Left lung (tissue), 10 donors: ENCODE results near the gene PRKCE. TPM values are rescaled to one million over a fixed set of nuclear protein-coding genes. Genes with fewer than 3 reads are reported as not detected.

ENCODE experiments used
- ATAC-seq: fragments of 200-7000 bp; cut with Tn5 transposase; one replicate; pipeline ENCODE4 v1.9.1; 2020; ENCODE audit warnings: moderate library complexity
- DNase-seq, 4 donors: peaks; one replicate each; pipeline ENCODE4 v3.0.0-alpha.2; 2013 to 2020
- H3K27ac ChIP-seq, 2 donors: fragments of 200-600 bp; sonication (generic) in 1 of 2; one replicate each; pipeline versions ENCODE4 v1.5.0 to v1.8.0; 2020 to 2021
- H3K27me3 ChIP-seq, 2 donors: fragments of 200-600 bp; sonication (generic) in 1 of 2; one replicate each; pipeline versions ENCODE4 v1.5.0 to v1.8.0; 2020 to 2021
- H3K36me3 ChIP-seq, 2 donors: fragments of 200-600 bp; sonication (generic) in 1 of 2; one replicate each; pipeline versions ENCODE4 v1.5.0 to v1.8.0; 2020 to 2021
- H3K4me1 ChIP-seq, 2 donors: fragments of 200-600 bp; one replicate each; pipeline ENCODE4 v1.8.0; 2021
- H3K4me3 ChIP-seq, 2 donors: fragments of 200-600 bp; sonication (generic) in 1 of 2; one replicate each; pipeline versions ENCODE4 v1.5.0 to v1.8.0; 2020 to 2021; ENCODE audit warnings: mild to moderate bottlenecking in 1 of 2
- H3K9me3 ChIP-seq, 2 donors: fragments of 200-600 bp; sonication (generic) in 1 of 2; one replicate each; pipeline versions ENCODE4 v1.5.0 to v1.8.0; 2020 to 2021
- intact Hi-C, 2 donors: fragments of 100-400 bp; cut with DNase I; formaldehyde crosslinking; loops; one replicate each; pipeline versions ENCODE4 v1.11.2 to v1.14.2; 2022
- polyA plus RNA-seq, 6 donors: library from polyadenylated mRNA; unstranded; fragments of 120-200 nt; gene quantifications; one replicate each; pipeline ENCODE4 v1.2.1, GENCODE V29; 2013; ENCODE audit not compliant: insufficient read length in 6 of 6
- total RNA-seq, 2 donors: library from RNA; stranded (reverse); fragmentation: NEBNext Ultra II Directional; extraction: Animal tissue kit (Norgen Biotek cat#: 25700); gene quantifications; one replicate each; pipeline ENCODE4 v1.2.1, GENCODE V29; 2021
- TF ChIP-seq, protein P1 (sequence below), 2 donors: fragments of 200-600 bp; sonication (generic) in 1 of 2; IDR thresholded peaks; one replicate each; pipeline versions ENCODE4 v1.5.0 to v1.8.0; 2021; ENCODE audit warnings: antibody characterized with exemption in 2 of 2
- donor health status: DM: no; HTN: yes; CAD: no.
- donor health status: DM: no; HTN: no; CAD: no.

PRKCE gene
- total and polyA plus RNA-seq, 8 donors = 12.0 to 56.9 (median 14.7) TPM

DNA sequence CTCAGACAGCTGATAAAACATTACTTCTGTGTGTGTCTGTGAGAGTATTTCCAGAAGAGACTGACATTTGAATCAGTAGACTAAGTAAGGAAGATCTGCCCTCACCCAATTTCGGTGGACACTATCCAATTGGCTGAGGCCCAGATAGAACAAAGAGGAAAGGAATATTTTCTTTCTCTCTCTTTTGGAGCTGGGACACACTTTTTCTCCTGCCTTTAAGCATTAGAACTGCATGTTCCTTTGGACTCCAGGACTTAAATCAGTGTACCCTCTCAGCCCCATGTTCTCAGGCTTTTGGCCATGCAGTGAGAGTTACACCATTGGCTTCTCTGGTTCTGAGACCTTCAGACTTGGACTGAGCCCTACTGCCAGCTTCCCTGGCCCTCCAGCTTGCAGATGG lies 37.1 kb upstream of the PRKCE start:
- H3K4me3 ChIP-seq = no peak overlapping the region
- TF ChIP-seq, protein P1, sequence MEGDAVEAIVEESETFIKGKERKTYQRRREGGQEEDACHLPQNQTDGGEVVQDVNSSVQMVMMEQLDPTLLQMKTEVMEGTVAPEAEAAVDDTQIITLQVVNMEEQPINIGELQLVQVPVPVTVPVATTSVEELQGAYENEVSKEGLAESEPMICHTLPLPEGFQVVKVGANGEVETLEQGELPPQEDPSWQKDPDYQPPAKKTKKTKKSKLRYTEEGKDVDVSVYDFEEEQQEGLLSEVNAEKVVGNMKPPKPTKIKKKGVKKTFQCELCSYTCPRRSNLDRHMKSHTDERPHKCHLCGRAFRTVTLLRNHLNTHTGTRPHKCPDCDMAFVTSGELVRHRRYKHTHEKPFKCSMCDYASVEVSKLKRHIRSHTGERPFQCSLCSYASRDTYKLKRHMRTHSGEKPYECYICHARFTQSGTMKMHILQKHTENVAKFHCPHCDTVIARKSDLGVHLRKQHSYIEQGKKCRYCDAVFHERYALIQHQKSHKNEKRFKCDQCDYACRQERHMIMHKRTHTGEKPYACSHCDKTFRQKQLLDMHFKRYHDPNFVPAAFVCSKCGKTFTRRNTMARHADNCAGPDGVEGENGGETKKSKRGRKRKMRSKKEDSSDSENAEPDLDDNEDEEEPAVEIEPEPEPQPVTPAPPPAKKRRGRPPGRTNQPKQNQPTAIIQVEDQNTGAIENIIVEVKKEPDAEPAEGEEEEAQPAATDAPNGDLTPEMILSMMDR (IDR thresholded peaks at IDR 0.05) = no peak
- no peaks in the 10 kb centered on the region for H3K36me3 ChIP-seq
- peaks cover 4 to 15% of the 10 kb centered on the region in 2 donors for H3K4me1 ChIP-seq
- H3K27me3 ChIP-seq = no peaks in the 10 kb centered on the region
- intact Hi-C loops = no loop called here
- no peaks in the 10 kb centered on the region for H3K9me3 ChIP-seq
- DNase-seq = no peak
- ATAC-seq = no peak
- H3K27ac ChIP-seq = no peak overlapping the region

- no peak overlapping the region for H3K27ac ChIP-seq
These were observed 36.5 kb upstream of the PRKCE start for GRCh38 chr2:45614871-45615415.

DNA sequence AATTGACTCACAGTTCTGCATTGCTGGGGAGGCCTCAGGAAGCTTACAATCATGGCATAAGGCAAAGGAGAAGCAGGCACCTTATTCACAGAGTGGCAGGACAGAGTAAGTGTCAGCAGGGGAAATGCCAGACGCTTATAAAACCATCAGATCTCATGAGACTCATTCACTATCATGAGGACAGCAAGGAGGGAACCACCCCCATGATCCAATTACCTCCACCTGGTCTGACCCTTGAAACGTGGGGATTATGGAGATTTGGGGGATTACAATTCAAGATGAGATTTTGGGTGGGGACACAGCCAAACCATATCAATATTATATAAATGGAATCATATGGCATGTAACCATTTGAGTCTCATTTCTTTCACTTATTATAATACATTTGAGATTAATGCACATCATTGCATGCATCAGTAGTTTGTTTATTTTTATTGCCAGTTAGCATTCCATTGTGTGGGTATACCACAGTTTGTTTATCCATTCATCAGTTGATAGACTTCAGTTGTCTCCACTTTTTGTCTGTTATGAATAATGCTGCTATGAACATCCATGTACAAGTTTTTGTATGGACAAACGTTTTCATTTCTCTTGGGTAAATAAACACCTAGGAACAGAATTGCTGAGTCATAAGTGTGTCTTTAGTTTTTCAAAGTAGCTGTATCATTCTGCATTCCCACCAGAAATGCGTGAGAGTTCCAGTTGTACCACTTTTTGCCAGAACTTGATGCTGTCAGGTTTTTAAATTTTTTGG lies 34.6 kb upstream of the PRKCE start:
- H3K27ac ChIP-seq = no peak overlapping the region
- ATAC-seq (peak; percentile 35), DNase-seq (no peak)
- TF ChIP-seq, protein P1 (IDR thresholded peaks at IDR 0.05) = no peak
- intact Hi-C loops = no loop called here
- no peak overlapping the region for H3K4me3 ChIP-seq
- H3K27me3 ChIP-seq = no peaks in the 10 kb centered on the region
- no peaks in the 10 kb centered on the region for H3K9me3 ChIP-seq
- H3K4me1 ChIP-seq = peaks cover 0 to under 1% of the 10 kb centered on the region in 2 donors
- no peaks in the 10 kb centered on the region for H3K36me3 ChIP-seq

More at GRCh38 chr2:45614871-45615415, 36.5 kb upstream of the PRKCE start:
- Histone ChIP-seq H3K4me1 (peaks cover 2 to 10% of the 10 kb centered on the region in 2 donors), H3K9me3 (no peaks in the 10 kb centered on the region), H3K27me3 (no peaks in the 10 kb centered on the region), H3K36me3 (no peaks in the 10 kb centered on the region), H3K4me3 (no peak overlapping the region)
- intact Hi-C loops = no loop called here
- no peak for DNase-seq
- TF ChIP-seq, protein P1 (IDR thresholded peaks at IDR 0.05) = no peak
- no peak for ATAC-seq

- intact Hi-C loops = no loop called here
- no peaks in the 10 kb centered on the region for H3K36me3 ChIP-seq
- H3K27ac ChIP-seq = no peak overlapping the region
- no peaks in the 10 kb centered on the region for H3K4me1 ChIP-seq
- H3K9me3 ChIP-seq = no peaks in the 10 kb centered on the region
- DNase-seq = no peak
- no peak overlapping the region for H3K4me3 ChIP-seq
- H3K27me3 ChIP-seq = no peaks in the 10 kb centered on the region
- no peak for ATAC-seq
- TF ChIP-seq, protein P1 (IDR thresholded peaks at IDR 0.05) = no peak
These were observed 34.0 kb upstream of the PRKCE start for GRCh38 chr2:45617496-45617895.

- ATAC-seq (no peak), DNase-seq (no peak)
- intact Hi-C loops = no loop called here
- H3K9me3 ChIP-seq = no peaks in the 10 kb centered on the region
- no peaks in the 10 kb centered on the region for H3K4me1 ChIP-seq
- H3K27ac ChIP-seq = no peak overlapping the region
- TF ChIP-seq, protein P1 (IDR thresholded peaks at IDR 0.05) = no peak
- H3K4me3 ChIP-seq = no peak overlapping the region
- H3K36me3 ChIP-seq = no peaks in the 10 kb centered on the region
- peaks cover 0 to 4% of the 10 kb centered on the region in 2 donors for H3K27me3 ChIP-seq
These were observed 29.0 kb upstream of the PRKCE start for GRCh38 chr2:45622336-45623075.
